ENCODE measurements around the gene IKBKG. TPM values are rescaled to one million over a fixed set of nuclear protein-coding genes. Genes with fewer than 3 reads are reported as not detected.
A peak's percentile ranks its signal among the peaks of the same experiment; 100 is the strongest.
"Not testable (repeated sequence)": the region's sequence is repeated elsewhere in the genome, so short reads cannot be mapped to it uniquely, and the experiment has no call there.

The IKBKG gene
- total RNA-seq, 1 experiment from 2014 or later = 24.0 TPM

DNA sequence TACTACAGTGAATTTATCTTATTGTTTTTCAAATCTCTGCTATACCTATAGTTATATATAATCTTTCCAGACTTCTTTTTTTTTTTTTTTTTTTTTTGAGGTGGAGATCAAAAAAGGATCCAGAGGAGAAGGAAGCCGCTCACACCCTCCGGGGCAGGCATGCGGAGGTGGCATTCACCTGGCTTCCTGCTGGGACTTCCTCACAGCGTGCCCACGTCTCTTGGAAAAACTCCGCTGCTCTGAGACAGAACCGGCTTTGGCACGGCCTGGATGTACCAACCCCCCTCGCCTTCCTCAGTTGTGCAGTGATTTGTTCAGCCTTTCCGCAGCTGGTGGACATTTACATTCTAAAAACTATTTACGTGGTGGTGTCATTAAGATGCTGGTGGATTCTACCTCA lies 60.6 kb downstream of the IKBKG start:
- H2AFZ ChIP-seq (ENCODE audit: low read depth, low read length, poor library complexity, severe bottlenecking); H3K9me2 ChIP-seq (ENCODE audit: insufficient read depth); H3K4me2 ChIP-seq (ENCODE audit: low read length); BruUV-seq (replicated peaks); H3K9me3 ChIP-seq (ENCODE audit: control insufficient read depth in 1 of 2, insufficient read depth in 1 of 2, low read depth in 1 of 2, low read length in 2 of 2); H3K27me3 ChIP-seq (ENCODE audit: insufficient read depth, low read length); H3K4me3 ChIP-seq (replicated peaks in 1 of 2; ENCODE audit: low read depth in 1 of 2, low read length in 2 of 2); H3K79me2 ChIP-seq (ENCODE audit: insufficient read depth, low read length); H3K9ac ChIP-seq (ENCODE audit: low read length); DNase-seq (ENCODE audit: low read depth, low spot score); intact Hi-C loops (cut with micrococcal nuclease); POLR2A ChIA-PET; H3K36me3 ChIP-seq (ENCODE audit: control insufficient read depth in 1 of 2, insufficient read depth in 2 of 2, low read length in 2 of 2); RAD21 ChIA-PET (ENCODE audit: low non-redundant PET in 1 of 2, low total read pairs in 2 of 2, uncharacterized antibody in 2 of 2, unreplicated experiment in 2 of 2); CTCF ChIA-PET; ATAC-seq; H3K27ac ChIP-seq (ENCODE audit: low read depth, low read length); H4K20me1 ChIP-seq (ENCODE audit: insufficient read depth): not testable (repeated sequence)
- H3K4me1 ChIP-seq (ENCODE audit: control insufficient read depth in 1 of 2, insufficient read depth in 2 of 2, low read length in 2 of 2) = peaks cover 16 to 17% of the 10 kb centered on the region in 2 experiments

DNA sequence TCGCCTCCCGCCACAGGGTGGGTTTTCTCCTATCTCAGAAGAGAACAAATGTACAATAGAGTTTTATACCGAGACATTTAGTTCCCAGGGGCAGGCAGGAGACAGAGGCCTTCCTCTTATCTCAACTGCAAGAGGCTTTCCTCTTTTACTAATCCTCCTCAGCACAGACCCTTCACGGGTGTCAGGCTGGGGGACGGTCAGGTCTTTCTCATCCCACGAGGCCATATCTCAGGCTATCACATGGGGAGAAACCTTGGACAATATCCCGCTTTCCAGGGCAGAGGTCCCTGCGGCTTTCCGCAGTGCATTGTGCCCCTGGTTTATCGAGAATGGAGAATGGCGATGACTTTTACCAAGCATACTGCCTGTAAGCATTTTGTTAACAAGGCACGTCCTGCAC lies 61.4 kb downstream of the IKBKG start:
- CTCF ChIA-PET; BruUV-seq (replicated peaks); H3K4me3 ChIP-seq (replicated peaks in 1 of 2; ENCODE audit: low read depth in 1 of 2, low read length in 2 of 2); H3K9me3 ChIP-seq (ENCODE audit: control insufficient read depth in 1 of 2, insufficient read depth in 1 of 2, low read depth in 1 of 2, low read length in 2 of 2); H3K9me2 ChIP-seq (ENCODE audit: insufficient read depth); H3K27me3 ChIP-seq (ENCODE audit: insufficient read depth, low read length); ATAC-seq; H3K27ac ChIP-seq (ENCODE audit: low read depth, low read length); H2AFZ ChIP-seq (ENCODE audit: low read depth, low read length, poor library complexity, severe bottlenecking); H4K20me1 ChIP-seq (ENCODE audit: insufficient read depth); H3K4me2 ChIP-seq (ENCODE audit: low read length); RAD21 ChIA-PET (ENCODE audit: low non-redundant PET in 1 of 2, low total read pairs in 2 of 2, uncharacterized antibody in 2 of 2, unreplicated experiment in 2 of 2); H3K36me3 ChIP-seq (ENCODE audit: control insufficient read depth in 1 of 2, insufficient read depth in 2 of 2, low read length in 2 of 2); POLR2A ChIA-PET; H3K9ac ChIP-seq (ENCODE audit: low read length); intact Hi-C loops (cut with micrococcal nuclease); H3K79me2 ChIP-seq (ENCODE audit: insufficient read depth, low read length); DNase-seq (ENCODE audit: low read depth, low spot score): not testable (repeated sequence)
- H3K4me1 ChIP-seq (ENCODE audit: control insufficient read depth in 1 of 2, insufficient read depth in 2 of 2, low read length in 2 of 2) = peaks cover 9 to 10% of the 10 kb centered on the region in 2 experiments; a peak in 3 of 4 replicates

DNA sequence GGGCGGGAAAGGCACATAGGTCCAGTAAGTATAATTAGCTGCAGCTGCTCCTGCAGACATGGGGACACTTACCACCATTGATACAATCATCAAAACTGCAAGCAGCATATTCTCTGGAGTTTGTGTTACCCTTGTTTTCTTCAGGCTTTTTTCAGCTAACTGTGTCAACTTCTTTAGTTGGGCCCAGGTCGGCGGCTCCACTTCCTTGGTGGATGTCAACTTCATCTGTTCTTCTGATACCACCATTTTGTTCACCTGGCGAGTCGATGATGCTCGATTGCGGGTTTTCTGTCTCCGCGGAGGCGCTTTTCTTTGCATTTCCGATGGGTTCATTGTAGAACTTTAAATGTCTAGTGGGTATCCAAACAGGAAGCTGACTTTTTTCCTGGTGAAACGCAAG lies 63.7 kb downstream of the IKBKG start:
- H4K20me1 ChIP-seq (ENCODE audit: insufficient read depth); H3K79me2 ChIP-seq (ENCODE audit: insufficient read depth, low read length); H2AFZ ChIP-seq (ENCODE audit: low read depth, low read length, poor library complexity, severe bottlenecking); H3K36me3 ChIP-seq (ENCODE audit: control insufficient read depth in 1 of 2, insufficient read depth in 2 of 2, low read length in 2 of 2); POLR2A ChIA-PET; BruUV-seq (replicated peaks); RAD21 ChIA-PET (ENCODE audit: low non-redundant PET in 1 of 2, low total read pairs in 2 of 2, uncharacterized antibody in 2 of 2, unreplicated experiment in 2 of 2); intact Hi-C loops (cut with micrococcal nuclease); H3K4me3 ChIP-seq (replicated peaks in 1 of 2; ENCODE audit: low read depth in 1 of 2, low read length in 2 of 2); H3K4me1 ChIP-seq (ENCODE audit: control insufficient read depth in 1 of 2, insufficient read depth in 2 of 2, low read length in 2 of 2); H3K9me2 ChIP-seq (ENCODE audit: insufficient read depth); CTCF ChIA-PET; H3K27me3 ChIP-seq (ENCODE audit: insufficient read depth, low read length); DNase-seq (ENCODE audit: low read depth, low spot score); H3K9ac ChIP-seq (ENCODE audit: low read length); H3K4me2 ChIP-seq (ENCODE audit: low read length); H3K9me3 ChIP-seq (ENCODE audit: control insufficient read depth in 1 of 2, insufficient read depth in 1 of 2, low read depth in 1 of 2, low read length in 2 of 2); H3K27ac ChIP-seq (ENCODE audit: low read depth, low read length); ATAC-seq: not testable (repeated sequence)

DNA sequence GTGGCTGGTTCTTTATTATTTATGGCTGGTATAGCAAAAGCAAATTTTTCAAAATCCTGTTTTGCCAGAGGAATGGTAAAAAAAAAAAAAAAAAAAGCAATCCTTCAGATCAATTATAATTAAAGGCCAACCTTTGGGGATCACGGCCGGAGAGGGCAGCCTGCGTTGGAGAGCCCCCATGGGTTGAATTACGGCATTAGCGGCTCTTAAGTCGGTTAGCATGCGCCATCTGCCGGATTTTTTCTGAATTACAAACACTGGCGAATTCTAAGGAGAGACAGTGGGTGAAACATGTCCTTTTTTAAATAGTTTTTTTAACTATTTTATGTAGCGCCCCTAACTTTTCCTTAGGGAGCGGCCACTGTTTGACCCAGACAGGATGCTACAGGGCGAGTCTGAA lies 66.2 kb downstream of the IKBKG start:
- intact Hi-C loops (cut with micrococcal nuclease); DNase-seq (ENCODE audit: low read depth, low spot score); POLR2A ChIA-PET: not testable (repeated sequence)

More for the DNA sequence above, 66.2 kb downstream of the IKBKG start:
- H3K9me3 ChIP-seq (ENCODE audit: control insufficient read depth in 1 of 2, insufficient read depth in 1 of 2, low read depth in 1 of 2, low read length in 2 of 2); H3K4me2 ChIP-seq (ENCODE audit: low read length); H2AFZ ChIP-seq (ENCODE audit: low read depth, low read length, poor library complexity, severe bottlenecking); H3K9me2 ChIP-seq (ENCODE audit: insufficient read depth); H3K36me3 ChIP-seq (ENCODE audit: control insufficient read depth in 1 of 2, insufficient read depth in 2 of 2, low read length in 2 of 2); CTCF ChIA-PET; H3K79me2 ChIP-seq (ENCODE audit: insufficient read depth, low read length); BruUV-seq (replicated peaks); H3K27me3 ChIP-seq (ENCODE audit: insufficient read depth, low read length); RAD21 ChIA-PET (ENCODE audit: low non-redundant PET in 1 of 2, low total read pairs in 2 of 2, uncharacterized antibody in 2 of 2, unreplicated experiment in 2 of 2); H3K4me3 ChIP-seq (replicated peaks in 1 of 2; ENCODE audit: low read depth in 1 of 2, low read length in 2 of 2); H3K4me1 ChIP-seq (ENCODE audit: control insufficient read depth in 1 of 2, insufficient read depth in 2 of 2, low read length in 2 of 2); H3K27ac ChIP-seq (ENCODE audit: low read depth, low read length); H4K20me1 ChIP-seq (ENCODE audit: insufficient read depth); H3K9ac ChIP-seq (ENCODE audit: low read length): not testable (repeated sequence)
- ATAC-seq = peak; percentile 62

Data from HCT116 (cell line).